Heart left ventricle (tissue), 16 donors: Measurements from ENCODE around the gene PTPRN2. TPM values are rescaled to one million over a fixed set of nuclear protein-coding genes. Genes with fewer than 3 reads are reported as not detected.

Source experiments
- ATAC-seq, 4 donors: fragments of 200-7000 bp; cut with Tn5 transposase; one replicate each; pipeline ENCODE4 v1.9.1; 2020 to 2022; ENCODE audit warnings: moderate library complexity in 4 of 4, mild to moderate bottlenecking in 3 of 4, moderate number of reproducible peaks in 1 of 4
- DNase-seq, 5 donors: peaks; one replicate each; pipeline ENCODE4 v3.0.0-alpha.2; 2020
- H3K27ac ChIP-seq, 12 donors: fragments of 200-600 bp; sonication (generic) in 4 of 12; one replicate each; pipeline versions ENCODE4 v1.5.0 to v1.8.0; 2016 to 2022; ENCODE audit warnings: mild to moderate bottlenecking in 2 of 12
- H3K27me3 ChIP-seq, 9 donors: fragments of 200-600 bp; sonication (generic) in 2 of 9; one replicate each; pipeline versions ENCODE4 v1.5.1 to v1.8.0; 2016 to 2022; ENCODE audit warnings: mild to moderate bottlenecking in 3 of 9
- H3K36me3 ChIP-seq, 9 donors: fragments of 200-600 bp; sonication (generic) in 2 of 9; one replicate each; pipeline versions ENCODE4 v1.5.0 to v1.8.0; 2018 to 2022; ENCODE audit warnings: mild to moderate bottlenecking in 2 of 9
- H3K4me1 ChIP-seq, 12 donors: fragments of 200-600 bp; sonication (generic) in 4 of 12; one replicate each; pipeline versions ENCODE4 v1.5.0 to v1.8.0; 2016 to 2022; ENCODE audit warnings: mild to moderate bottlenecking in 3 of 12
- H3K4me3 ChIP-seq, 12 donors: fragments of 200-600 bp; sonication (generic) in 4 of 12; one replicate each; pipeline versions ENCODE4 v1.5.0 to v1.8.0; 2017 to 2022; ENCODE audit warnings: mild to moderate bottlenecking in 9 of 12, moderate library complexity in 4 of 12
- H3K9me3 ChIP-seq, 12 donors: fragments of 200-600 bp; sonication (generic) in 4 of 12; one replicate each; pipeline versions ENCODE4 v1.5.0 to v1.8.0; 2016 to 2022; ENCODE audit warnings: mild to moderate bottlenecking in 1 of 12
- CTCF ChIP-seq, 12 donors: fragments of 200-600 bp; sonication (generic) in 4 of 12; IDR thresholded peaks; one replicate each; pipeline versions ENCODE4 v1.5.0 to v1.8.0; 2018 to 2022; ENCODE audit warnings: antibody characterized with exemption in 12 of 12, mild to moderate bottlenecking in 5 of 12
- POLR2A ChIP-seq, 2 donors: fragments of 450-650 bp; IDR thresholded peaks; one replicate each; pipeline ENCODE4 v1.6.1; 2017; ENCODE audit warnings: antibody characterized with exemption in 2 of 2, mild to moderate bottlenecking in 2 of 2, moderate library complexity in 2 of 2
- WGBS, 4 donors: extraction: QIAGEN DNeasy Blood & Tissue Kit in 2 of 4; methylation state at CpG; one replicate each; pipeline versions ENCODE4 v1.1.5 to v1.1.7; 2013 to 2018; 5-methylcytosine and 5-hydroxymethylcytosine counted together
- intact Hi-C, 10 donors: fragments of 100-400 bp; cut with DNase I; formaldehyde crosslinking; loops; one replicate each; pipeline versions ENCODE4 v1.11.1 to v1.14.2; 2022
- polyA plus RNA-seq, 2 donors: library from polyadenylated mRNA; stranded (reverse); fragments of 200-250 nt; gene quantifications; one replicate each; pipeline ENCODE4 v1.2.3, GENCODE V29; 2013
- total RNA-seq, 9 donors: library from RNA; depleted of rRNA in 2 of 9; stranded (reverse); fragments of >200 nt in 2 of 9; fragmentation: NEBNext Ultra II Directional in 3 of 9; extraction: Animal tissue kit (Norgen Biotek cat#: 25700) in 3 of 9; gene quantifications; one replicate each; pipeline versions ENCODE4 v1.1.0 to v1.2.4, GENCODE V29; 2016 to 2023
- donor health status: ischemic (EF 13 %, LVEDD 7.1; RV severe dilation, severe dysfunction).
- donor health status: healthy with polysubstance abuse.
- donor health status: DM: no; HTN: yes; CAD: no.
- donor health status: DM: no; HTN: no; CAD: no.
- donor health status: ischemic (EF 25% LVEDD 6.9; RV normal size, moderate dysfunction).
- donor health status: ischemic (EF 25% LVEDD 5.7; RV mildly dilated, moderate dysfunction).
- donor health status: healthy.
- donor health status: DM: yes; HTN: yes; CAD: no.
- donor health status: ischemic (EF 35%, LVEDD 5.7; RV mildly dilated, moderate dysfunction).
- donor health status: nonischemic (EF 11% LVEDD 7.7; RV severe dilation, severe dysfunction).
- donor health status: DM: yes; HTN: yes; CAD: no.
- donor health status: PGD.
- donor health status: ischemic (EF 29% LVEDD 5.4; RV normal size, mild dysfunction).
- donor health status: nonischemic (EF 23%, LVEDD 6.1; RV moderate dilation, normal function).

Gene PTPRN2
- total and polyA plus RNA-seq, 11 donors, result 0.61 to 2.3 (median 1.3) TPM

GRCh38 chr7:157972914-157973313 is 614.7 kb downstream of the PTPRN2 start:
- 80 to 84% (median 81%) methylated on average over 5 of the region's 5 CpGs for WGBS, 4 donors
- Histone ChIP-seq H3K27me3 (peaks cover 0 to 4% (median 0%) of the 10 kb centered on the region in 9 donors), H3K4me3 (no peak overlapping the region), H3K4me1 (no peaks in the 10 kb centered on the region), H3K36me3 (no peaks in the 10 kb centered on the region), H3K9me3 (peaks cover 0 to 29% (median 18%) of the 10 kb centered on the region in 12 donors), H3K27ac (no peak overlapping the region)
- DNase-seq, result peak in 1 of 5 donors; percentile 4
- no peak for TF ChIP-seq POLR2A (IDR thresholded peaks at IDR 0.05)
- no peak for TF ChIP-seq CTCF (IDR thresholded peaks at IDR 0.05)
- no peak for ATAC-seq
- intact Hi-C loops, result no loop called here

GRCh38 chr7:157971501-157971900 is 616.1 kb downstream of the PTPRN2 start:
- WGBS, 4 donors, result 74 to 78% (median 76%) methylated on average over 5 of the region's 5 CpGs
- H3K4me3 ChIP-seq, result no peak overlapping the region
- H3K27me3 ChIP-seq, result peaks cover 0 to 5% (median 0%) of the 10 kb centered on the region in 9 donors
- H3K4me1 ChIP-seq, result no peaks in the 10 kb centered on the region
- H3K36me3 ChIP-seq, result no peaks in the 10 kb centered on the region
- TF ChIP-seq POLR2A (IDR thresholded peaks at IDR 0.05) (no peak), CTCF (IDR thresholded peaks at IDR 0.05) (no peak)
- peaks cover 0 to 29% (median 18%) of the 10 kb centered on the region in 12 donors for H3K9me3 ChIP-seq
- DNase-seq (no peak), ATAC-seq (no peak)
- intact Hi-C loops, result no loop called here
- H3K27ac ChIP-seq, result no peak overlapping the region

- peaks cover 0 to 5% (median 0%) of the 10 kb centered on the region in 9 donors for H3K27me3 ChIP-seq
- peaks cover 0 to 29% (median 18%) of the 10 kb centered on the region in 12 donors for H3K9me3 ChIP-seq
- ATAC-seq (no peak), DNase-seq (peak in 1 of 5 donors; percentile 15)
- H3K4me3 ChIP-seq, result no peak overlapping the region
- H3K4me1 ChIP-seq, result no peaks in the 10 kb centered on the region
- intact Hi-C loops, result no loop called here
- no peaks in the 10 kb centered on the region for H3K36me3 ChIP-seq
- TF ChIP-seq CTCF (IDR thresholded peaks at IDR 0.05) (no peak), POLR2A (IDR thresholded peaks at IDR 0.05) (no peak)
- 53 to 69% (median 67%) methylated on average over 3 of the region's 3 CpGs for WGBS, 4 donors
- H3K27ac ChIP-seq, result no peak overlapping the region
Measured at GRCh38 chr7:157970744-157971143, 616.9 kb downstream of the PTPRN2 start.

- no peaks in the 10 kb centered on the region for H3K36me3 ChIP-seq
- no peaks in the 10 kb centered on the region for H3K4me1 ChIP-seq
- no peak overlapping the region for H3K4me3 ChIP-seq
- TF ChIP-seq CTCF (IDR thresholded peaks at IDR 0.05) (no peak), POLR2A (IDR thresholded peaks at IDR 0.05) (no peak)
- peaks cover 0 to 6% (median 0%) of the 10 kb centered on the region in 9 donors for H3K27me3 ChIP-seq
- H3K9me3 ChIP-seq, result peaks cover 0 to 22% (median 15%) of the 10 kb centered on the region in 12 donors
- DNase-seq (no peak), ATAC-seq (no peak)
- WGBS, 4 donors, result 70 to 85% (median 77%) methylated on average over 2 of the region's 2 CpGs
- intact Hi-C loops, result no loop called here
- H3K27ac ChIP-seq, result no peak overlapping the region
Measured at GRCh38 chr7:157969995-157970394, 617.6 kb downstream of the PTPRN2 start.
